Thymus (tissue), 2 donors: ENCODE results near the gene ABCF1. TPM values are rescaled to one million over a fixed set of nuclear protein-coding genes. Genes with fewer than 3 reads are reported as not detected.

Experiments
- polyA plus RNA-seq: library from polyadenylated mRNA; stranded (reverse); fragments of 200-250 nt; gene quantifications from one replicate; pipeline ENCODE4 v1.2.3, GENCODE V29; 2013
- total RNA-seq: library from RNA; stranded (reverse); fragments of 120-200 nt; gene quantifications from one replicate; pipeline ENCODE4 v1.2.4, GENCODE V29; 2013
- donor health status: healthy.

The ABCF1 gene
- total and polyA plus RNA-seq, 2 donors = 23.5 to 33.9 TPM

Other genes with a start within 250 kb of the ABCF1 start
- 7.2 TPM for gene TRIM39, start 244.5 kb upstream of the ABCF1 start, total RNA-seq
- 12.7 TPM for gene TRIM39, start 244.5 kb upstream of the ABCF1 start, polyA plus RNA-seq
- gene RPP21, start 226.3 kb upstream of the ABCF1 start, total RNA-seq = 35.4 TPM
- 76.2 TPM for gene RPP21, start 226.3 kb upstream of the ABCF1 start, polyA plus RNA-seq
- 303 TPM for gene HLA-E, start 81.9 kb upstream of the ABCF1 start, total RNA-seq
- 531 TPM for gene HLA-E, start 81.9 kb upstream of the ABCF1 start, polyA plus RNA-seq
- 46.4 TPM for gene GNL1, start 15.0 kb upstream of the ABCF1 start, total RNA-seq
- 78.8 TPM for gene GNL1, start 15.0 kb upstream of the ABCF1 start, polyA plus RNA-seq
- 13.0 TPM for gene PRR3, start 14.1 kb upstream of the ABCF1 start, total RNA-seq
- gene PRR3, start 14.1 kb upstream of the ABCF1 start, polyA plus RNA-seq = 16.7 TPM
- 37.8 TPM for gene PPP1R10, start 45.8 kb downstream of the ABCF1 start, total RNA-seq
- gene PPP1R10, start 45.8 kb downstream of the ABCF1 start, polyA plus RNA-seq = 24.9 TPM
- gene MRPS18B, start 46.4 kb downstream of the ABCF1 start, total RNA-seq = 47.9 TPM
- 48.9 TPM for gene MRPS18B, start 46.4 kb downstream of the ABCF1 start, polyA plus RNA-seq
- 2.9 TPM for gene ATAT1, start 55.4 kb downstream of the ABCF1 start, total RNA-seq
- gene ATAT1, start 55.4 kb downstream of the ABCF1 start, polyA plus RNA-seq = 7.5 TPM
- gene C6orf136, start 75.7 kb downstream of the ABCF1 start, total RNA-seq = 9.5 TPM
- gene C6orf136, start 75.7 kb downstream of the ABCF1 start, polyA plus RNA-seq = 24.0 TPM
- 29.9 TPM for gene DHX16, start 101.6 kb downstream of the ABCF1 start, total RNA-seq
- gene DHX16, start 101.6 kb downstream of the ABCF1 start, polyA plus RNA-seq = 48.0 TPM
- 47.6 TPM for gene PPP1R18, start 115.2 kb downstream of the ABCF1 start, total RNA-seq
- 115 TPM for gene PPP1R18, start 115.2 kb downstream of the ABCF1 start, polyA plus RNA-seq
- 6.5 TPM for gene NRM, start 119.5 kb downstream of the ABCF1 start, total RNA-seq
- gene NRM, start 119.5 kb downstream of the ABCF1 start, polyA plus RNA-seq = 10.4 TPM
- 7.6 TPM for gene MDC1, start 145.8 kb downstream of the ABCF1 start, total RNA-seq
- gene MDC1, start 145.8 kb downstream of the ABCF1 start, polyA plus RNA-seq = 21.6 TPM
- gene TUBB, start 148.9 kb downstream of the ABCF1 start, total RNA-seq = 691 TPM
- gene TUBB, start 148.9 kb downstream of the ABCF1 start, polyA plus RNA-seq = 137 TPM
- 67.1 TPM for gene FLOT1, start 171.2 kb downstream of the ABCF1 start, total RNA-seq
- 157 TPM for gene FLOT1, start 171.2 kb downstream of the ABCF1 start, polyA plus RNA-seq
- gene IER3, start 173.1 kb downstream of the ABCF1 start, total RNA-seq = 17.9 TPM
- gene IER3, start 173.1 kb downstream of the ABCF1 start, polyA plus RNA-seq = 39.7 TPM